ENCODE results near the gene PTGS1.
"Not testable (repeated sequence)": the region's sequence is repeated elsewhere in the genome, so short reads cannot be mapped to it uniquely, and the experiment has no call there.

The PTGS1 gene

GRCh38 chr9:122402403-122402871 is 31.6 kb downstream of the PTGS1 start:
- peak; percentile 87 for DNase-seq

- no peak for DNase-seq
These were observed 32.0 kb downstream of the PTGS1 start for GRCh38 chr9:122402874-122403273.

GRCh38 chr9:122403381-122404000 is 32.7 kb downstream of the PTGS1 start:
- DNase-seq, result no peak

- not testable (repeated sequence) for DNase-seq
These were observed 34.7 kb downstream of the PTGS1 start for GRCh38 chr9:122405304-122406069.

- no peak for DNase-seq
These were observed 35.5 kb downstream of the PTGS1 start for GRCh38 chr9:122406070-122406890.

- peak; percentile 73 for DNase-seq
These were observed 43.3 kb downstream of the PTGS1 start for GRCh38 chr9:122414108-122414507.

GRCh38 chr9:122418016-122418415 is 47.2 kb downstream of the PTGS1 start:
- DNase-seq, result no peak

- peak; percentile 13 for DNase-seq
These were observed 49.5 kb downstream of the PTGS1 start for GRCh38 chr9:122420315-122420714.

- no peak for DNase-seq
These were observed 54.3 kb downstream of the PTGS1 start for GRCh38 chr9:122425087-122425486.

- DNase-seq, result no peak
These were observed 55.9 kb downstream of the PTGS1 start for GRCh38 chr9:122426723-122427122.

GRCh38 chr9:122442568-122442967 is 71.7 kb downstream of the PTGS1 start:
- no peak for DNase-seq

GRCh38 chr9:122444041-122444733 is 73.4 kb downstream of the PTGS1 start:
- no peak for DNase-seq
